ENCODE data around the gene TPM3.
"Not testable (repeated sequence)": the region's sequence is repeated elsewhere in the genome, so short reads cannot be mapped to it uniquely, and the experiment has no call there.

Gene TPM3

DNA sequence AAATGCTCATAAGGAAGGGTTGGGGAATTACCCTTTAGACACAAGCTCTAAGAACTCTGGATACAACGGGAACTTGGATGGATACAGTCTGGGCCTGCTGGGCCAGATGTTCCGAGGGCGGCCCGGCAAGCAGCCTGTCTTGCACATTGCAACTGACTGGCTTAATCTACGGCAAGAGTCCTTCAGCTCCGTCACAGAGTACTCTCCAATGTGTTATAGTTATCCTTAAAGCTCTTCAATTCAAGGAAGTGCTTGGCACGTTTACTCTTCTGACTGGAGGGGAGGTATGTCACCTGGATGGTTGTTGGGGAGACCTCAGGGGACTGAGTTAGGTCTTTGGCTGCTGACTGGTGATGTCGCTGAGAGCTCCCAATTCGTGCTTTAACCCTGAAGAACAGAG is 15.4 kb upstream of the TPM3 start:
- H3K79me2 ChIP-seq: no peaks in the 10 kb centered on the region
- TF ChIP-seq, protein P1, sequence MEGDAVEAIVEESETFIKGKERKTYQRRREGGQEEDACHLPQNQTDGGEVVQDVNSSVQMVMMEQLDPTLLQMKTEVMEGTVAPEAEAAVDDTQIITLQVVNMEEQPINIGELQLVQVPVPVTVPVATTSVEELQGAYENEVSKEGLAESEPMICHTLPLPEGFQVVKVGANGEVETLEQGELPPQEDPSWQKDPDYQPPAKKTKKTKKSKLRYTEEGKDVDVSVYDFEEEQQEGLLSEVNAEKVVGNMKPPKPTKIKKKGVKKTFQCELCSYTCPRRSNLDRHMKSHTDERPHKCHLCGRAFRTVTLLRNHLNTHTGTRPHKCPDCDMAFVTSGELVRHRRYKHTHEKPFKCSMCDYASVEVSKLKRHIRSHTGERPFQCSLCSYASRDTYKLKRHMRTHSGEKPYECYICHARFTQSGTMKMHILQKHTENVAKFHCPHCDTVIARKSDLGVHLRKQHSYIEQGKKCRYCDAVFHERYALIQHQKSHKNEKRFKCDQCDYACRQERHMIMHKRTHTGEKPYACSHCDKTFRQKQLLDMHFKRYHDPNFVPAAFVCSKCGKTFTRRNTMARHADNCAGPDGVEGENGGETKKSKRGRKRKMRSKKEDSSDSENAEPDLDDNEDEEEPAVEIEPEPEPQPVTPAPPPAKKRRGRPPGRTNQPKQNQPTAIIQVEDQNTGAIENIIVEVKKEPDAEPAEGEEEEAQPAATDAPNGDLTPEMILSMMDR (IDR thresholded peaks at IDR 0.05): no peak
- no peaks in the 10 kb centered on the region for H3K27me3 ChIP-seq (ENCODE audit: control insufficient read depth, insufficient read depth, low read length)
- no peak overlapping the region for H3K4me2 ChIP-seq (ENCODE audit: low read length)
- no peaks in the 10 kb centered on the region for H3K36me3 ChIP-seq (ENCODE audit: control insufficient read depth, insufficient read depth, low read length)
- no peak overlapping the region for H3K27ac ChIP-seq
- H3K9me3 ChIP-seq (ENCODE audit: control insufficient read depth, low read length): no peaks in the 10 kb centered on the region
- H3K4me3 ChIP-seq (ENCODE audit: low read depth, low read length): no peak overlapping the region
- no peak overlapping the region for H2AFZ ChIP-seq
- H3K9ac ChIP-seq: no peak overlapping the region
- H3K4me1 ChIP-seq: no peaks in the 10 kb centered on the region

DNA sequence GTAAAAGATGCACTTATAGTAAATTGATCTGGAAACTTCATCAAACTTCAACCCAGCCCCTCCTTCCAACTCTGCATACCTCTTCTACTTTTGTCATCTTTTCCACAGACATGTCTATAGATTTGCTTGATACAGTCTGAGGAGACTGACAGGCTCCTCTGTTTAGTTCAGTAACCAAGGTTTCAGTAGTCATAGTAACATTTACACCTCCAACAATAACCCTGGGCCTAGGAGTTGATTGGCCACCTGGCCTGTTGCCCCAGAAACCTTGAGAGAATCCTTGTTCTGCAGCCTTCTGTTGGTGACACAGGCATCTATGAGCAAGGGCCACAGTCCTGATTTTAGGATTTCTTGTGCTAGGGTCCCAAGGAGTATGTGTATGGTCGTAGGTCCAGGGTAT is 14.3 kb upstream of the TPM3 start, which contains the start of gene CFAP141:
Gene CFAP141, minus strand, starts transcription at position 138 of the 400 bp plus-strand sequence. Its CDS starts 26 bp downstream, at position 112.
- Histone ChIP-seq H3K4me1 (no peaks in the 10 kb centered on the region), H3K27ac (no peak within 1 kb of the TSS), H3K79me2 (no peaks in the 10 kb centered on the region), H3K36me3 (ENCODE audit: control insufficient read depth, insufficient read depth, low read length) (no peaks in the 10 kb centered on the region), H3K9ac (no peak within 1 kb of the TSS), H3K4me2 (ENCODE audit: low read length) (no peak within 1 kb of the TSS), H2AFZ (no peak within 1 kb of the TSS), H3K27me3 (ENCODE audit: control insufficient read depth, insufficient read depth, low read length) (no peaks in the 10 kb centered on the region), H3K4me3 (ENCODE audit: low read depth, low read length) (no peak within 1 kb of the TSS), H3K9me3 (ENCODE audit: control insufficient read depth, low read length) (no peaks in the 10 kb centered on the region)
- TF ChIP-seq, protein P1 (IDR thresholded peaks at IDR 0.05): no peak

DNA sequence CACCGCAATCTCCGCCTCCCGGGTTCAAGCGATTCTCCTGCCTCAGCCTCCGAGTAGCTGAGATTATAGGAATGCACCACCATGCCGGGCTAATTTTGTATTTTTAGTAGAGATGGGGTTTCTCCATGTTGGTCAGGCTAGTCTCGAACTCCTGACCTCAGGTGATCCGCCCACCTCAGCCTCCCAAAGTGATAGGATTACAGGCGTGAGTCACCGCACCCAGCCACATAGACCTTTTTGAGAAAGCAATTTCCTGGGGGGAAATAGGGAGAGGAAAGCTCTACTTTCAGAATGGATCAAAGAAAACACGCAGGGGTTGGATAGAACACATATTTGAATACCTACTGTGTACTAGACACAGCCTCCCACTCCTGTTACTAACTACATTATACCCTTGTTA is 13.9 kb upstream of the TPM3 start:
- H3K36me3 ChIP-seq (ENCODE audit: control insufficient read depth, insufficient read depth, low read length); H3K27ac ChIP-seq; H3K79me2 ChIP-seq: not testable (repeated sequence)

DNA sequence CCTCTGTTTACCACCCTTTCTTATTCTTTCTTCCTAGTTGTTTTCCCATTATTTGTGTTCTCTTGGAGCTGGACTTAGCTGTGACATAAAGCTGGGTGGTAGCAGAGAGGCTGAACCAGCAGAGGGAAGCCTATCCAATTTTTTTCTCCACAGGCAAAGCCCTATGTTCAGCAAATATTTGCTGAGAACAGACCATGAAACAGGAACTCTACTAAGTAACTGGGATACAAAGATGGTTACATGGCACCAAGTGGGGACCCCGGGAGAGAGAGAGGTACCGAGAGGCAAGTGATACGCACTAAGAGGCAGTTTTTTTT is 7.6 kb upstream of the TPM3 start:
- Histone ChIP-seq H2AFZ (peak overlapping the region; percentile 54), H3K27me3 (ENCODE audit: control insufficient read depth, insufficient read depth, low read length) (no peaks in the 10 kb centered on the region), H3K4me1 (peaks cover 5% of the 10 kb centered on the region), H3K9me3 (ENCODE audit: control insufficient read depth, low read length) (no peaks in the 10 kb centered on the region), H3K79me2 (no peaks in the 10 kb centered on the region), H3K27ac (peak overlapping the region; percentile 37), H3K9ac (no peak overlapping the region), H3K36me3 (ENCODE audit: control insufficient read depth, insufficient read depth, low read length) (no peaks in the 10 kb centered on the region), H3K4me2 (ENCODE audit: low read length) (peak overlapping the region; percentile 41), H3K4me3 (ENCODE audit: low read depth, low read length) (no peak overlapping the region)
- TF ChIP-seq, protein P1 (IDR thresholded peaks at IDR 0.05): no peak

More for the DNA sequence above, 13.9 kb upstream of the TPM3 start:
- not testable (repeated sequence) for H3K4me2 ChIP-seq (ENCODE audit: low read length); H3K27me3 ChIP-seq (ENCODE audit: control insufficient read depth, insufficient read depth, low read length); H2AFZ ChIP-seq; H3K4me1 ChIP-seq; H3K9ac ChIP-seq; H3K9me3 ChIP-seq (ENCODE audit: control insufficient read depth, low read length); H3K4me3 ChIP-seq (ENCODE audit: low read depth, low read length)

DNA sequence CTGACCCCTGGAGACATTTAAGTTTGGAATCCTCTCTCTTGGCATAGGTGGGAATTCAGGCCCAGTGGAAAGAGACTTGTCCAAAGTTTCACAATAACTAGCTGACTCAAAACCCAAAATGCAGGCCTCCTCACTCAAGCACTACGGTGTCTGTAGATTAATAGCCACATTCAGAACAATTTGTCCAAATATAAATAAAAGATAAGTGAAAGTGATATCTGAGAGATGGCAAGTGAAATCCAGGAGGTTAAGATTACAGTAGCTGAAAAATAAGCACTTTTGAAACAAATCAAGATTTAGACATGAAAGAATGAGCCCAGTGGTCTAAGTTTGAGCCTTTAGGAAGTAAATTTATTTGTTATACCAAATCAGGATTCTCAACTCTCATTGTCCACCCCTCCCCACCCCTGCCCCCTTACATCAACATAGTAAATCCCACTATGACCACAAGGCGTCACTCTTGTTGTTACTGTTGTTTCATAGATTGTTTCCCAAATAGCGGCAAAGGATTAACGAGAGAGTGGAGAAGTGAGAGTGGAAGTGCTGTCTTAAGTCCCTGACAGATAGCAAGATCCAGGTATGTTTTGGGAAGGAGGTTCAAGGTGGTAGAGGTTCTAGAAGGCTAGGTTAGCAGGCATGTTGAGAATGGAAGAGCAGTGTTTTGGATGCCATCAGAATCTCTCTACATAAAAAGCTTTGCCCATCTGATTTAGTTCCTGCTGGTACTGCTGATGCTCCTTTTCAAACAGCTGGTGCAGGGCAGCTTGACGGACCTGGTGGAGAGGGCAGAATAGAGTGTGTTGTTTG is 7.1 kb upstream of the TPM3 start:
- H3K4me2 ChIP-seq (ENCODE audit: low read length): peak overlapping the region; percentile 41
- H3K9ac ChIP-seq: no peak overlapping the region
- peak overlapping the region; percentile 37 for H3K27ac ChIP-seq
- no peaks in the 10 kb centered on the region for H3K9me3 ChIP-seq (ENCODE audit: control insufficient read depth, low read length)
- H3K4me1 ChIP-seq: peaks cover 8% of the 10 kb centered on the region
- peak overlapping the region; percentile 54 for H2AFZ ChIP-seq
- H3K27me3 ChIP-seq (ENCODE audit: control insufficient read depth, insufficient read depth, low read length): no peaks in the 10 kb centered on the region
- no peaks in the 10 kb centered on the region for H3K79me2 ChIP-seq
- H3K36me3 ChIP-seq (ENCODE audit: control insufficient read depth, insufficient read depth, low read length): no peaks in the 10 kb centered on the region
- TF ChIP-seq, protein P1 (IDR thresholded peaks at IDR 0.05): peak; percentile 43
- H3K4me3 ChIP-seq (ENCODE audit: low read depth, low read length): no peak overlapping the region
